ENCODE data around the gene ZFAND6.
"Not testable (repeated sequence)": the region's sequence is repeated elsewhere in the genome, so short reads cannot be mapped to it uniquely, and the experiment has no call there.

ZFAND6 gene

GRCh38 chr15:80058851-80059785, at the start of gene ZFAND6:
Gene ZFAND6 (plus strand): TSS chr15:80059676. CDS start chr15:80120345, 60,669 bp downstream.
- peak; percentile 94 for DNase-seq (ENCODE audit: low read depth)

DNA sequence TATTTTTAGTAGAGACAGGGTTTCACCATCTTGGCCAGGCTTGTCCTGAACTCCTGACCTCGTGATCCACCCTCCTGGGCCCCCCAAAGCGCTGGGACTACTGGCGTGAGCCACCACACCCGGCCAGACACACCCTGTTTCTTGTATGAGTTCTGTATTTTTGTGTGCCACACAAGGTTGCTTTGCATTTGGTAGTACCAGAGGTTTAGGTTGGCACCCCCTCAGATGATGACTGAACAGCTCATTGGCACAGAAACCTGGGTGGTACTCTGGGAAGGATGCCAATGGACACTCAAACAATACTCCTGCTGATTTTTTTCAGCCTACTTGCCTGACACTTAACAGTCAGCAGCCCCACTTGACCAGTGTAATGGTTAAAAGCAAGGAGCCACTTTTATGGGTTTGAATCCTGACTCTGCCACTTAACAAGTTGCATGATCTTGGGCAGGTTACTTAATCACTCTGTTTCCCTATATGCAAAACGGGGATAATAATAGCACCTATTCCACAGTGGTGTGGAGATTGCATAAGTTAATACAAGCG, 49.3 kb upstream of the ZFAND6 start:
- peak; percentile 38 for DNase-seq (ENCODE audit: low read depth)

DNA sequence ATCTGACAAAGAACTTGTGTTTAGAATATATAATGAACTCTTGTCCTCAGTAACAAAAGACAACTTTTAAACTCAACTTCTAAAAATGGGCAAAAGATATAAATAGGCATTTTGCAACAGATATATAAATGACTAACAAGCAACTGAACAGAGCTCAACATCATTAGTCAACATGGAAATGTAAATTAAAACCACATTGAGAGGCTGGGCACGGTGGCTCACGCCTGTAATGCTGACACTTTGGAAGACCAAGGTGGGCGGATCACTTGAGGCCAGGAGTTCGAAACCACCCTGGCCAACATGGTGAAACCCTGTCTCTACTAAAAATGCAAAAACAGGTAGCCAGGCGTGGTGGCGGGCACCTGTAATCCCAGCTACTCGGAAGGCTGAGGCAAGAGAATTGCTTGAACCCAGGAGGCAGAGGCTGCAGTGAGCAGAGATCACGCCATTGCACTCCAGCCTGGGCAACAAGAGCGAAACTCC, 48.4 kb upstream of the ZFAND6 start:
- peak; percentile 82 for DNase-seq (ENCODE audit: low read depth)

- no peak for DNase-seq (ENCODE audit: low read depth)
These were observed 47.9 kb upstream of the ZFAND6 start for GRCh38 chr15:80011596-80011995.

GRCh38 chr15:80012060-80012726, 47.3 kb upstream of the ZFAND6 start:
- DNase-seq (ENCODE audit: low read depth) = no peak

DNA sequence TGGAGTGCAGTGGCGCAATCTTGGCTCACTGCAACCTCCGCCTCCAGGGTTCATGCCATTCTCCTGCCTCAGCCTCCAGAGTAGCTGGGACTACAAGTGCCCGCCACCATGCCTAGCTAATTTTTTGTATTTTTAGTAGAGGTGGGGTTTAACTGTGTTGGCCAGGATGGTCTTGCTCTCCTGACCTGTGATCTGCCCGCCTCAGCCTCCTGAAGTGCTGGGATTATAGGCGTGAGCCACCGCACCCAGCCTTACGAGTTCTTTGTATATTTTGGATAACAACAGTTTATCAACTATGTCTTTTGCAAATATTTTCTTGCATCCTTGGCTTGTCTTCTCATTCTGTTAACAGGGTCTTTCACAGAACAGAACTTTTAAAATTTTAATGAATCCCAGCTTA, 45.3 kb upstream of the ZFAND6 start:
- not testable (repeated sequence) for DNase-seq (ENCODE audit: low read depth)

GRCh38 chr15:80015156-80015555, 44.3 kb upstream of the ZFAND6 start:
- DNase-seq (ENCODE audit: low read depth) = no peak

- DNase-seq (ENCODE audit: low read depth) = not testable (repeated sequence)
These were observed 43.0 kb upstream of the ZFAND6 start for GRCh38 chr15:80016506-80016905.

- DNase-seq (ENCODE audit: low read depth) = not testable (repeated sequence)
These were observed 42.3 kb upstream of the ZFAND6 start for GRCh38 chr15:80017139-80017538.

DNA sequence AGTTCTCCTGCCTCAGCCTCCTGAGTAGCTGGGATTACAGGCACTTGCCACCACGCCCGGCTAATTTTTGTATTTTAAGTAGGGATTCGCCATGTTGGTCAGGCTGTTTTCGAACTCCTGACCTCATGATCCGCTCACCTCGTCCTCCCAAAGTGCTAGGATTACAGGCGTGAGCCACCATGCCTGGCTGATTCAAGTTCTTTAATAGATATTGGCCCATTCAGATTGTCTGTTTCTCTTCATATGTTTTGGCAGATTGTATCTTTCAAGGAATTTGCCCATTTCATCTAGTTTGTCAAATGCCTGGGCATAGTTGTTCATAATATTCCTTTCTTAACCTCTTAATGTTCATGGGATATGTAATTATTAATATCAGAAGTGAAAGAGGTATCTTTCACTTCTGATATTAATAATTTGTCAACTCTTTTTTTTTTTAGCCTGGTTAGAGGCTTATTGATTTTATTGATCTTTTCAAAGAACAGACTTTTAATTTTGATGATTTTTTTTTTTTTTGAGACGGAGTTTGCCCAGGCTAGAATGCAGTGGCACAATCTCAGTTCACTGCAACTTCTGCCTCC, 40.2 kb upstream of the ZFAND6 start:
- no peak for DNase-seq (ENCODE audit: low read depth)

DNA sequence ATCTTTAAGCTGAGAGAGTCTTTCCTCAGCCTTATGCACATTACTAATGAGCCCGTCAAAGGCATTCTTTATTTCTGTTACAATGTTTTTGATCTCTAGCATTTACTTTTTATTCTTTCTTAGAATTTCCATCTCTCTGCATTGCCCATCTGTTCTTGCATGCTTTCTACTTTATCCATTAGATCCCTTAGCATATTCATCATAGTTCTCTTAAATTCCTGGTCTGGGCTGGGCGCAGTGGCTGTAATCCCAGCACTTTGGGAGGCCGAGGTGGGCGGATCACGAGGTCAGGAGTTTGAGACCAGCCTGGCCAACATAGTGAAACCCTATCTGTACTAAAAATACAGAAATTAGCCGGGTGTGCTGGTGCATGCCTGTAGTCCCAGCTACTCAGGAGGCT, 39.3 kb upstream of the ZFAND6 start:
- not testable (repeated sequence) for DNase-seq (ENCODE audit: low read depth)

- no peak for DNase-seq (ENCODE audit: low read depth)
These were observed 38.7 kb upstream of the ZFAND6 start for GRCh38 chr15:80020731-80021130.

DNA sequence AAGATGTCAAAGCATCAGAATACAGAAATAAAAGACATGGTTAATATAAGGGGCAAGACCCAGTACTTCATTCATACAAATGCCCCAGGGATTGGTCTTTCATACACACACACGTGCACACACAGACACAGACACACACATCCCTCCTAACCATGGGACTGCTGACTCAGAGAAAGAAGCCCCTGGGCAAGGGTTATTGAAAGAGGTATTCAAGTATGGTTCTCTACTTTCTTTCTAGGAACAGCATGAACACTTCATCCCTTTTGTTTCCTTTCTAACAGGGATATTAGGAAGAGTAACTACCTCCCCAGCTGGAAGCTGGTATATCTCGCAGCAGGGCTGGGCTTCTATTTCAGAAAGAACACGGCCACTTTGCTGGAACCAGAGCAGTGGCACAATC, 33.2 kb upstream of the ZFAND6 start:
- DNase-seq (ENCODE audit: low read depth) = no peak

DNA sequence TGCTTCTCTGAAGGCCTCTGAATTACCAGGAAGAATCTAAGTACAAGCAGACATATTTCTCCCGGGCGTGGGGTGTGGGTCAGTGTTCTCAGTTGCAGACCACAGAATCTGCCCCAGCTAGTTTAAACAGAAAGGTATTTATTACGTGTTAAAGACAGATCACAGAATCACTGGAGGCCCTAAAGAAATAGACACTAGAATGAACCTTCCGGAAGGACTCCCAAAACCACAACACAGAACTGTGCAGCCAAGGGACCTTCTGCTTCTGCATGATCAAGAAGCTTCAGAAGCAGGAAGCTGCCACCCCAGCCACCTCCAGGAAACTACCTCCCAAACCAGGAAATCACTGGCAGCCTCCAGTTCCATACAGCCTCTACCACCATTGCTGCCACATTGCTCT, 32.7 kb upstream of the ZFAND6 start:
- DNase-seq (ENCODE audit: low read depth) = no peak

GRCh38 chr15:80028937-80029336, 30.5 kb upstream of the ZFAND6 start:
- no peak for DNase-seq (ENCODE audit: low read depth)

- no peak for DNase-seq (ENCODE audit: low read depth)
These were observed 27.6 kb upstream of the ZFAND6 start for GRCh38 chr15:80031841-80032240.

DNA sequence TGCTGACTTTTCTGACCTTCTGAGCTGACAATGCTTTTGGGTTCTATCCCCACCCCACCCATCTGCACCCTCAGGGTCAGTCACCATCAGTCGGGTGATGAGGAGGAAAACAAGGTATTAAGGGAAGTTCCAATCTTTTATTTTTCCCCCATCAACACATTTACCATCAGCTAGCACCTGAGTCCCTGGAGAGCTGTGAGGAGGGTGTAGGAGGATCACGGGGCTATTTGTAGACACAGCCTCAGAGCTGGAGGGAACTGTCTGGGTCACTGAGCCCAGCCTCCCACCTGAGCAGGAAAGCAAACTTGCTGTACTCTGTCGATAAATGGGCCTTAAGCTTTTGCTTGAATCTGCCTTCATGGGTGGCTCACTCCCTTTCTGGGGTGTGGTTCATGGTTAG, 24.8 kb upstream of the ZFAND6 start:
- no peak for DNase-seq (ENCODE audit: low read depth)

- no peak for DNase-seq (ENCODE audit: low read depth)
These were observed 23.4 kb upstream of the ZFAND6 start for GRCh38 chr15:80036071-80036470.

DNA sequence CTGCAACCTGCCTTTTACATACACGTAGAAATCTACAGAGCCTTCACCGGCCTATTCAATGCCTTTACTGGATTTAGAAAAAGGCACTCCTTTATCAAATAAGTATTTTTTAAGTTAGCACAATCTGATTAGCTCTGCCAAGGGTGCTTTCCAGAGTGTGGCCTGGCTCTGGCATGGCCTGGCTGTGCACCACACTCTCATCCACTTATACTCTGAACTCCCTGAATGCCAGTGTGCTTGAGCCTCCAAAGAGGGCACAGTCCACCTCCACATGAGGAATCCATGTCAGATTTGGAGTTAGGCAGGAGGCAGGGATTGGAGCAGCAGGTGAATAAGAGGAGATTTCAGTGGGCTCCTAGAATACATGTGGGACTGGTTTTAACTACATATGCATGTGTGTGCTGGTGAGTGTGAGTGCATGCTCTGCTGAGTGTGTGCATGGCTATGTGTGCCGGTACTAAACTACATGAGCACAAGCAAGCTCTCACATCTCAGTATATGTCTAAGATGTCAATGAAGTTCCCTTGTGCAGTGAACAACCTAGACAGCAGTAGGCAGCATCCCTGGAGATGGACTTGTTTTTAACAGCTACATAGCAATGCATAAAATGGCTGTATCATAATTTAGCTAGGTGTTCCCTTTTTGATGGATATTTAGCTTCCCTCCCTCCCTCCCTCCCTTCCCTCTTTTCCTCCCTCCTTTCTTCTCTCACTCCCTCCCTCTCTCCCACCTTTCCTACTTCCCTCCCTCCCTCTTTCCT, 17.8 kb upstream of the ZFAND6 start:
- DNase-seq (ENCODE audit: low read depth) = no peak

- no peak for DNase-seq (ENCODE audit: low read depth)
These were observed 16.9 kb upstream of the ZFAND6 start for GRCh38 chr15:80042568-80042967.

- not testable (repeated sequence) for DNase-seq (ENCODE audit: low read depth)
These were observed 14.3 kb upstream of the ZFAND6 start for GRCh38 chr15:80045219-80045618.

- DNase-seq (ENCODE audit: low read depth) = no peak
These were observed 10.4 kb upstream of the ZFAND6 start for GRCh38 chr15:80049046-80049445.
